Measurements from ENCODE around the gene CHST8. TPM values are rescaled to one million over a fixed set of nuclear protein-coding genes. Genes with fewer than 3 reads are reported as not detected.

CHST8 gene
- total RNA-seq, 2 experiments from 2014 or later, result not detected

DNA sequence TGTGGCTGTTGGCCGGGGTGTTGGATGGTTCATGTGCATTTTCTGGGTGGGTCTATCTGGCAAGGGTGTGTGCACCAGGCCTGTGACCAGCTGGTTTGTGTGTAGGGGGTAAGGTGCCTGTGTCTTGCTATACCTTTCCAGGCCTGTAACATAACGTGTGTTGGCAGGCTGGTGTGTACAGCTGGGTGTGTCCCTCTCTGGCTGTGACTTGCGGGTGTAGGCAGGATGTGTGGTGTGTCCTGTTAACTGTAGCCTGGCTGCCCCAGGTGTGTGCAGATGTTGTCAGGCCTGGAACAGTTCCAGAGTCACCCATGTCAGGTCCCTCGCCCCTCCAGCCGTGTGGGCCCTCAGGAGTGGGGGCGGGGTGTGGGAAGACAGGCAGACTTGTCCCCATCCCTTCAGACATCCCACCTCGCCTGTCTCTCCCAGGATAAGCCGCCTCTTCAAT lies 184.7 kb downstream of the CHST8 start:
- H3K4me1 Mint-ChIP-seq, result peaks cover 8% of the 10 kb centered on the region
- ChIA-PET POLR2A (no interaction called here), CTCF (no interaction called here)
- no peaks in the 10 kb centered on the region for H3K9me3 Mint-ChIP-seq
- DNase-seq, result no peak
- no peaks in the 10 kb centered on the region for H3K27me3 Mint-ChIP-seq
- no peaks in the 10 kb centered on the region for H3K36me3 Mint-ChIP-seq (ENCODE audit: low read depth)
- peak overlapping the region; percentile 70 for H3K27ac Mint-ChIP-seq
- no peak overlapping the region for H3K4me3 Mint-ChIP-seq

DNA sequence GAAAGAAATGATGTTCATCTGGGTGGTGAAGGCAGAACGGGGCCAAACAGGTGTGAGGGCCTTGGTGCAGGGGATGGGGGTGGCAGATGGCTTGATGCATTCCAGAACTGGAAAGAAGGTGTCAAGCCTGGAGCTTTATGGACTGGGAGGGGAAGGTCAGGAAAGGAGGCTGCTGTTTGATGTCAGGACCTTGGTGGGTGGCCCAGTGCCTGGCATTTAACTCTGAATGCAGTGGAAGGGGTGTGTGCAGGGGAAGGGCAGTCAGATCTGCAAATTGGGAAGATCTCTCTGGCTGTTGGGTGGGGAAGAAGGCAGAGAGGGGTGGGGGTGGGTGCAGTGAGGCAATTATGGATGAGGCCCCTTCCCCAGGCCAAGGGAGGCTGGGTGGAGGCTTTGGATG lies 186.6 kb downstream of the CHST8 start:
- H3K9me3 Mint-ChIP-seq, result no peaks in the 10 kb centered on the region
- H3K27ac Mint-ChIP-seq, result no peak overlapping the region
- no peaks in the 10 kb centered on the region for H3K36me3 Mint-ChIP-seq (ENCODE audit: low read depth)
- DNase-seq, result no peak
- H3K4me1 Mint-ChIP-seq, result peaks cover 8% of the 10 kb centered on the region
- ChIA-PET POLR2A (no interaction called here), CTCF (no interaction called here)
- H3K27me3 Mint-ChIP-seq, result no peaks in the 10 kb centered on the region
- no peak overlapping the region for H3K4me3 Mint-ChIP-seq

- Mint-ChIP-seq H3K4me3 (no peak overlapping the region), H3K27me3 (no peaks in the 10 kb centered on the region), H3K4me1 (peaks cover 8% of the 10 kb centered on the region), H3K9me3 (no peaks in the 10 kb centered on the region), H3K27ac (no peak overlapping the region), H3K36me3 (ENCODE audit: low read depth) (no peaks in the 10 kb centered on the region)
- CTCF ChIA-PET, result interaction anchor here (1.2 to 2.0 kb wide), 2 partner anchors 9 to 32 kb away, joined by 3 to 7 read pairs; no protein-coding TSS in a partner anchor
- no peak for DNase-seq
- POLR2A ChIA-PET, result no interaction called here
Measured at GRCh38 chr19:33809960-33810359, 188.2 kb downstream of the CHST8 start.

GRCh38 chr19:33810821-33811220 lies 189.1 kb downstream of the CHST8 start:
- Mint-ChIP-seq H3K36me3 (ENCODE audit: low read depth) (no peaks in the 10 kb centered on the region), H3K4me3 (no peak overlapping the region), H3K9me3 (no peaks in the 10 kb centered on the region), H3K27me3 (no peaks in the 10 kb centered on the region), H3K27ac (no peak overlapping the region), H3K4me1 (peaks cover 8% of the 10 kb centered on the region)
- ChIA-PET CTCF (interaction anchor here (2.0 kb wide), 1 partner anchor 33 kb away, joined by 7 read pairs; no protein-coding TSS in a partner anchor), POLR2A (no interaction called here)
- no peak for DNase-seq

GRCh38 chr19:33811246-33811645 lies 189.5 kb downstream of the CHST8 start:
- no peaks in the 10 kb centered on the region for H3K36me3 Mint-ChIP-seq (ENCODE audit: low read depth)
- CTCF ChIA-PET, result interaction anchor here (1.7 to 2.0 kb wide), 2 partner anchors 17 to 33 kb away, joined by 4 to 7 read pairs; no protein-coding TSS in a partner anchor
- H3K27ac Mint-ChIP-seq, result no peak overlapping the region
- no peak for DNase-seq
- H3K27me3 Mint-ChIP-seq, result no peaks in the 10 kb centered on the region
- POLR2A ChIA-PET, result no interaction called here
- no peaks in the 10 kb centered on the region for H3K9me3 Mint-ChIP-seq
- H3K4me3 Mint-ChIP-seq, result no peak overlapping the region
- peaks cover 4% of the 10 kb centered on the region for H3K4me1 Mint-ChIP-seq

DNA sequence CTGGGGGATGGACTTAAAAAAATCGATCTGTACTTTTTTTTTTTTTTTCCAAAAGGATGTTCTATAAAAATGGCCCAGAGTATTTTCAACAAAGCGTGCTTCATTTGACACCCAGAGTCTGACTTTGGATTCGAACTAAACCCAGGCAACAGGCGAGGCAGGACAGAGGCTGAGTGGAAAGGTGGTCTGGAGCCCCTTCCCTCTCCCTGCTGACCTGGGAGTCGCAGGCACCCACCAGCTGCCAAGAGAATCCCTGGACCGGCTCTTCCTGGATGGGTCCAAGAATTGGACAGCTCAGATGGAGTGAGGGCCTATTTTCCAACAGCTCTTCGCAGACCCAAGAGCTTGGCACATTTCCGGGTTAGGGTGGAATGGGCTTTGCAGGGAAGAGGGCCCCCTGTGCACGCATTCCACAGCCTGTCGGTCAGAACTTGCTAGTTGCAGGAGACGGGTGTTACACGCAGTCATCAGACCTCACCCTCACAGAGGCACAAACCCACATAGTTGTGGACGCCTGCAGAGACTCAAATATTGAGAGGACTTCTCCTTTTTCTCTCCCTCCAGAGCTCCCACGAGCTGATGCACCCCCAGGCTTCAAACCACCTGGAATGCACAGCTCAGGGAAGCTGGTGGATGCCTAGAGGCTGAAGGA lies 190.1 kb downstream of the CHST8 start:
- H3K36me3 Mint-ChIP-seq (ENCODE audit: low read depth), result no peaks in the 10 kb centered on the region
- no peak overlapping the region for H3K27ac Mint-ChIP-seq
- no peaks in the 10 kb centered on the region for H3K27me3 Mint-ChIP-seq
- H3K4me3 Mint-ChIP-seq, result no peak overlapping the region
- POLR2A ChIA-PET, result no interaction called here
- no peak for DNase-seq
- no peaks in the 10 kb centered on the region for H3K9me3 Mint-ChIP-seq
- CTCF ChIA-PET, result interaction anchor here (1.1 to 1.7 kb wide), 2 partner anchors 17 to 34 kb away, joined by 3 to 4 read pairs; no protein-coding TSS in a partner anchor
- H3K4me1 Mint-ChIP-seq, result no peaks in the 10 kb centered on the region

DNA sequence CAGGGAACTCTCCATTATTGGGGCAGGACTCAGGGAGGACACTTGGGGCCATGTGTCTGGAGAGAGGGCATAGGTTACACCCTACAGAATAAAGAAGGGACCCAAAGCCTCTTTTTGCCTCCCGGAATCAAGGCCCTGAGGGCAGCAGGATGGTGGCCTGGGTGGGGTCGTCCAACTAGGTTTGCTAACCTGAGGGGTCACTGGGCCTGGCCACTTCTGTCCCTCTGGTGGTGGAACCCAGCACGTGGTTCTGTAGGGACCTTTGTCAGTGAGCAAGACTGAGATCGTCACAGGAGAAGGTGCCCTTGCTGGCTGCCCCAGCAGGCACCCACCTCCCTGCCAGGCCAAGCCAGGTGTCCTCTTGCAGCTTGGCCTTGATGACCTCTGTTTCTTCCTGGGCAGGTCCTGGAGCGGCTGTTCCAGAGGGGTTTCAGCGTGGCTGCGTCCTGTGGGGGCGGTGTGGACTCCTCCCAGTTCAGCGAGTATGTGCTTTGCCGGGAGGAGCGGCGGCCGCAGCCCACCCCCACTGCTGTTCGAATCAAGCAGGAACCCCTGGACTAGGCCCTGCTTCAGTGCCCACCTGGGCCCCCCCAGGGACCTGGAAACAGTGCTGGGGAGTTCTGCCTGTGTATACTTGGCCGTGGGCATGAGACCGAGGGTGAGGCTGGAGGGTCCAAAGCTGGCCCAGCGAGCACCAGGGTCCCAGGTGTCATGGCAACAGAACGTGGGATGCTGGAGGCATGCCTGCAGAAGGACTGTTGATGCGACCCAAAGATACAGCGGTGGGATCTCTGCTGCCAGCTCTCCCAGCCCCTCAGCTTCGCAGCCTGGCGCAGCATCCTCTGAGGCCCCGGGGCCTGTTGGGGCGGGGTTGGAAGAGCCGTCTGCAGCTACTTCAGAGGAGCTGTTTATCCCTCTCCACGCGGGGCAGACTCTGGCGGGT lies 190.9 kb downstream of the CHST8 start:
- no peaks in the 10 kb centered on the region for H3K9me3 Mint-ChIP-seq
- no peak overlapping the region for H3K4me3 Mint-ChIP-seq
- H3K27me3 Mint-ChIP-seq, result no peaks in the 10 kb centered on the region
- ChIA-PET POLR2A (no interaction called here), CTCF (interaction anchor here (1.1 to 1.7 kb wide), 3 partner anchors 17 to 35 kb away, joined by 3 to 4 read pairs (median 3); no protein-coding TSS in a partner anchor)
- H3K27ac Mint-ChIP-seq, result no peak overlapping the region
- no peak for DNase-seq
- H3K36me3 Mint-ChIP-seq (ENCODE audit: low read depth), result no peaks in the 10 kb centered on the region
- no peaks in the 10 kb centered on the region for H3K4me1 Mint-ChIP-seq

DNA sequence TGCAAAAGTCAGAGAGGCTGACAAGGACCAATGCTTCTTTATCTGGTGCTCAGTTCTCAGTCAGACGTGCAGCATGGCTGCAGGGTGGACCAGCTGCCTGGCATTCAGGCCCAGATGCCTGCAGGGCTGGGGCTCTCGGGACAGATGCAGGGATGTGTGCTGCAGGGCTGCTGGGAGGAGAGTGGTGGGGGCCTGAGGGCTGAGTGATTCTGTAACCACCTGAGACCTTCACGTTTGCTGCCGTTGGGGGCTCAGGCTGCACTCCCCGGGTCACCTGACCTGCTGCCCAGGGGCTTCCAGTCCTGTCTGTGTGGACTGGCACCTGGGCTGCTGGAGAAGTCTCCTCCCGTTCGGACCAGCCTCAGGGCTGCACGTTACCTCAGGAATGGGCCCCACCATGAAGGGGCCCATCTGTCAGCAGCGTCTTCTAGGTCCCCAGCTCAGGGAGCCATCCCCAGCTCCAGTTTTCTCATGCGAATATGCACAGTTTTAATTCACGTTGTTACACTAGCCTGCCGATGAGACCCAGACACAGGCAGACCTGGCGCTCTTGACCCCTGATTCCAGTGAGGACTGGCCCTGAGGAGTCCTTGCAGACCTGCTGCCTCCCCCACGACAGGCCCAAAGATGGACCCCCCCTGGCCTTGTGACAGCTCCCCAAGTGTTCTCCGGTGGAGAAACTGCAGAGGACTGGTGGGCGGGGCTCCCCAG lies 191.8 kb downstream of the CHST8 start:
- ChIA-PET POLR2A (no interaction called here), CTCF (interaction anchor here (0.6 to 1.1 kb wide), 2 partner anchors 17 to 64 kb away, joined by 3 read pairs; no protein-coding TSS in a partner anchor)
- Mint-ChIP-seq H3K27me3 (no peaks in the 10 kb centered on the region), H3K4me3 (no peak overlapping the region), H3K9me3 (no peaks in the 10 kb centered on the region), H3K4me1 (peaks cover under 1% of the 10 kb centered on the region), H3K27ac (no peak overlapping the region), H3K36me3 (ENCODE audit: low read depth) (no peaks in the 10 kb centered on the region)
- DNase-seq, result no peak

GRCh38 chr19:33814181-33815165 lies 192.7 kb downstream of the CHST8 start:
- no peak overlapping the region for H3K27ac Mint-ChIP-seq
- ChIA-PET POLR2A (no interaction called here), CTCF (interaction anchor here (0.6 kb wide), 1 partner anchor 30 kb away, joined by 3 read pairs; no protein-coding TSS in a partner anchor)

DNA sequence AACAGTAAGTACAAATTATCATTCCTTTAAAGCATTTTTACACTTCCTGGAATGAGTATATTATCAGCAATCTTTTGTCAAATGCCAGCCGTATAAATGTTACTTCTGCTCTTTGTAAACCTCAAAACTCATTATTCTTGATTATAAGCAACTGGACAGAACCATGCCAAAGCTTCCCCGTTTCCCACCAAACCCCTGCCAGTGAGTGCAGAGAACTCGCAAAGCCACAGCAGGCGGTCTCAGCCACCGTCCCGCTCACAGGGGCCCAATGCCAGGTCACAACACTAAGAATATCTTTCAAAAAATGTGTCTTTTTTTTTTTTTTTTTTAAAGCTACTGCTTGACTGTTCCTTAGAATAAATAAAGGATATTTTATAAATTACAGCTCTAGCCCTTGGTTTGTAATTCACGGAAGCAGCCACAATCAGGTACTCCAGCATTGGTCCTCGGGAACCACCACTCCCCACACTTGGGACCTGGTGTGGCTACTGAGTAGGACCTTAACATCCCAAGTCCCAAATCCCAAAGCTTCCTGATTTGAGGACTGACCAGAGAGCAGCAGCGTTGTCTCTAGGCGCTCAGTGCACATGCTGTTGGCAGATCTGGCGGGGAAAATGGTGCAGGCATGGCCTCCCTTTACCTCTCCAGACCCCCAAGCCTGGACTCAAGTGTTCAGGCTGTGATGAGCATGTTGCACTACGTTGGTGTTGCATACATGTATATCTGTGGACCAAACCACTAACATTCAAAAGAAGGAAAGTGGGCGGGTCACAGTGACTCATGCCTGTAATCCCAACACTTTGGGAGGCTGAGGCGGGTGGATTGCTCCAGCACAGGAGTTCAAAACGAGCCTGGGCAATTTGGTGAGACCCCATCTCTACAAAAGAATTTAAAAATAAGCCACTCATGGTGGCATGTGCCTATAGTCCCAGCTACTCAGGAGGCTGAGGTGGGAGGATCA lies 193.9 kb downstream of the CHST8 start:
- Mint-ChIP-seq H3K27me3 (peaks cover 2% of the 10 kb centered on the region), H3K9me3 (no peaks in the 10 kb centered on the region), H3K27ac (no peak overlapping the region), H3K36me3 (ENCODE audit: low read depth) (no peaks in the 10 kb centered on the region), H3K4me1 (peaks cover 12% of the 10 kb centered on the region), H3K4me3 (no peak overlapping the region)
- ChIA-PET CTCF (interaction anchor here (0.6 kb wide), 1 partner anchor 1010 kb away, joined by 5 read pairs; no protein-coding TSS in a partner anchor), POLR2A (no interaction called here)
- DNase-seq, result no peak

More at GRCh38 chr19:33814181-33815165, 192.7 kb downstream of the CHST8 start:
- H3K4me3 Mint-ChIP-seq, result no peak overlapping the region
- peaks cover under 1% of the 10 kb centered on the region for H3K27me3 Mint-ChIP-seq
- no peaks in the 10 kb centered on the region for H3K9me3 Mint-ChIP-seq
- H3K36me3 Mint-ChIP-seq (ENCODE audit: low read depth), result no peaks in the 10 kb centered on the region
- no peak for DNase-seq
- H3K4me1 Mint-ChIP-seq, result peaks cover 6% of the 10 kb centered on the region

GRCh38 chr19:33818411-33818810 lies 196.7 kb downstream of the CHST8 start:
- ChIA-PET POLR2A (no interaction called here), CTCF (interaction anchor here (0.7 to 1.3 kb wide), 3 partner anchors 22 to 1356 kb away, joined by 3 read pairs; partner anchors contain the start of gene KCTD15)
- Mint-ChIP-seq H3K27ac (no peak overlapping the region), H3K36me3 (ENCODE audit: low read depth) (no peaks in the 10 kb centered on the region), H3K9me3 (no peaks in the 10 kb centered on the region), H3K4me3 (no peak overlapping the region), H3K4me1 (peaks cover 22% of the 10 kb centered on the region), H3K27me3 (peaks cover 9% of the 10 kb centered on the region)
- DNase-seq, result no peak
